Small intestine (tissue), 7 donors: Measurements from ENCODE around the gene MAPK13. TPM values are rescaled to one million over a fixed set of nuclear protein-coding genes. Genes with fewer than 3 reads are reported as not detected.
A peak's percentile ranks its signal among the peaks of the same experiment; 100 is the strongest.

Experiments
- DNase-seq, 2 donors: peaks; one replicate each; pipeline versions ENCODE4 v3.0.0 to v3.0.0-alpha.2; 2013
- FAIRE-seq: peaks from 2 replicates; lab custom pipeline; 2012; peaks lifted over from hg19 to GRCh38; lab: Jason Lieb, UNC
- H3K27ac ChIP-seq, 3 donors: one replicate each; pipeline ENCODE4 v1.5.1; 2013; ENCODE audit warnings: low read length in 2 of 3, mild to moderate bottlenecking in 2 of 3, control low read depth in 1 of 3, inconsistent platforms in 1 of 3, low read depth in 1 of 3, moderate library complexity in 1 of 3
- H3K27me3 ChIP-seq, 3 donors: one replicate each; pipeline ENCODE4 v1.6.1; 2013; ENCODE audit warnings: low read length in 3 of 3, inconsistent platforms in 1 of 3; ENCODE audit not compliant: control insufficient read depth in 3 of 3, insufficient read depth in 3 of 3
- H3K36me3 ChIP-seq, 3 donors: one replicate each; pipeline ENCODE4 v1.6.1; 2013; ENCODE audit warnings: low read length in 3 of 3, inconsistent platforms in 1 of 3, low read depth in 1 of 3, mild to moderate bottlenecking in 1 of 3, moderate library complexity in 1 of 3; ENCODE audit not compliant: control insufficient read depth in 3 of 3, insufficient read depth in 2 of 3
- H3K4me1 ChIP-seq, 3 donors: one replicate each; pipeline ENCODE4 v1.6.1; 2013; ENCODE audit warnings: low read length in 2 of 3, inconsistent platforms in 1 of 3, low read depth in 1 of 3, mild to moderate bottlenecking in 1 of 3, moderate library complexity in 1 of 3; ENCODE audit not compliant: control insufficient read depth in 3 of 3, insufficient read depth in 2 of 3
- H3K4me3 ChIP-seq, 3 donors: one replicate each; pipeline ENCODE4 v1.5.1; 2013; ENCODE audit warnings: low read length in 3 of 3, control low read depth in 1 of 3, inconsistent platforms in 1 of 3, low read depth in 1 of 3, mild to moderate bottlenecking in 1 of 3, moderate library complexity in 1 of 3
- H3K9me3 ChIP-seq, 2 donors: one replicate each; pipeline ENCODE4 v1.6.1; 2013; ENCODE audit warnings: low read depth in 1 of 2, low read length in 1 of 2; ENCODE audit not compliant: control insufficient read depth in 2 of 2, insufficient read depth in 1 of 2
- WGBS, 3 donors: extraction: QIAGEN DNeasy Blood & Tissue Kit; methylation state at CpG; one replicate each; pipeline ENCODE4 v1.1.7; 2013; 5-methylcytosine and 5-hydroxymethylcytosine counted together
- polyA plus RNA-seq, 4 donors: library from polyadenylated mRNA; stranded (reverse) in 3 of 4; unstranded in 1 of 4; fragments of 200-250 nt in 3 of 4; fragments of 120-200 nt in 1 of 4; gene quantifications; one replicate each; pipeline versions ENCODE4 v1.2.1 to v1.2.3, GENCODE V29; 2013
- donor health status: healthy with polysubstance abuse.
- donor health status: control.
- donor health status: control.
- donor health status: Bipolar disorder and iron deficiency.
- donor health status: healthy.

The MAPK13 gene
- polyA plus RNA-seq, 4 donors, result 86.7 to 161 (median 102) TPM

- peak overlapping the region; percentile 47 to 84 (median 70) for H3K4me3 ChIP-seq
- DNase-seq (peak; percentile 95 to 97), FAIRE-seq (no peak)
- WGBS, 3 donors, result 0 to 13% (median 3%) methylated on average over 8 of the region's 8 CpGs
- no peaks in the 10 kb centered on the region for H3K27me3 ChIP-seq
- H3K9me3 ChIP-seq, result no peaks in the 10 kb centered on the region
- peaks cover 0 to 39% (median 4%) of the 10 kb centered on the region in 3 donors for H3K4me1 ChIP-seq
- peak overlapping the region; percentile 96 to 99 (median 98) for H3K27ac ChIP-seq
- peaks cover 3 to 48% (median 5%) of the 10 kb centered on the region in 3 donors for H3K36me3 ChIP-seq
Measured at GRCh38 chr6:36131511-36132245, 1.4 kb downstream of the MAPK13 start.

- H3K9me3 ChIP-seq, result no peaks in the 10 kb centered on the region
- H3K4me3 ChIP-seq, result peak overlapping the region in 2 of 3 donors; percentile 70 to 84
- DNase-seq, result no peak
- H3K36me3 ChIP-seq, result peaks cover 3 to 55% (median 9%) of the 10 kb centered on the region in 3 donors
- H3K27me3 ChIP-seq, result no peaks in the 10 kb centered on the region
- H3K27ac ChIP-seq, result peak overlapping the region; percentile 96 to 99 (median 98)
- no peak for FAIRE-seq
- 62 to 80% (median 76%) methylated on average over 5 of the region's 5 CpGs for WGBS, 3 donors
- H3K4me1 ChIP-seq, result peaks cover 0 to 37% (median 4%) of the 10 kb centered on the region in 3 donors
Measured at GRCh38 chr6:36132246-36132895, 2.1 kb downstream of the MAPK13 start.

- Histone ChIP-seq H3K27ac (peak overlapping the region in 1 of 3 donors; percentile 98), H3K36me3 (peaks cover 3 to 61% (median 9%) of the 10 kb centered on the region in 3 donors), H3K4me3 (peak overlapping the region in 1 of 3 donors; percentile 70), H3K27me3 (no peaks in the 10 kb centered on the region), H3K9me3 (no peaks in the 10 kb centered on the region), H3K4me1 (peaks cover 0 to 37% (median 4%) of the 10 kb centered on the region in 3 donors)
- no peak for FAIRE-seq
- DNase-seq, result no peak
- WGBS, 3 donors, result 73 to 85% (median 81%) methylated on average over 4 of the region's 4 CpGs
Measured at GRCh38 chr6:36133148-36133547, 2.8 kb downstream of the MAPK13 start.

GRCh38 chr6:36133912-36134311 lies 3.6 kb downstream of the MAPK13 start:
- Histone ChIP-seq H3K4me3 (no peak overlapping the region), H3K36me3 (peaks cover 3 to 68% (median 9%) of the 10 kb centered on the region in 3 donors), H3K4me1 (peaks cover 0 to 42% (median 4%) of the 10 kb centered on the region in 3 donors), H3K9me3 (no peaks in the 10 kb centered on the region), H3K27ac (peak overlapping the region in 1 of 3 donors; percentile 23), H3K27me3 (no peaks in the 10 kb centered on the region)
- DNase-seq (no peak), FAIRE-seq (no peak)
- WGBS, 3 donors, result 67 to 81% (median 69%) methylated on average over 4 of the region's 4 CpGs

- Histone ChIP-seq H3K27me3 (no peaks in the 10 kb centered on the region), H3K27ac (no peak overlapping the region), H3K4me1 (peaks cover 0 to 37% (median 4%) of the 10 kb centered on the region in 3 donors), H3K36me3 (peaks cover 3 to 81% (median 17%) of the 10 kb centered on the region in 3 donors), H3K4me3 (no peak overlapping the region), H3K9me3 (no peaks in the 10 kb centered on the region)
- FAIRE-seq (no peak), DNase-seq (no peak)
- 88 to 92% (median 90%) methylated on average over 13 of the region's 13 CpGs for WGBS, 3 donors
Measured at GRCh38 chr6:36135053-36135731, 4.9 kb downstream of the MAPK13 start.

GRCh38 chr6:36136034-36136433 lies 5.7 kb downstream of the MAPK13 start:
- H3K4me3 ChIP-seq, result no peak overlapping the region
- peaks cover 0 to 37% (median 4%) of the 10 kb centered on the region in 3 donors for H3K4me1 ChIP-seq
- no peaks in the 10 kb centered on the region for H3K27me3 ChIP-seq
- no peak for FAIRE-seq
- H3K27ac ChIP-seq, result no peak overlapping the region
- DNase-seq, result no peak
- no peaks in the 10 kb centered on the region for H3K9me3 ChIP-seq
- H3K36me3 ChIP-seq, result peaks cover 3 to 89% (median 17%) of the 10 kb centered on the region in 3 donors
- 82 to 89% (median 86%) methylated on average over 2 of the region's 2 CpGs for WGBS, 3 donors

- peaks cover 3 to 90% (median 17%) of the 10 kb centered on the region in 3 donors for H3K36me3 ChIP-seq
- WGBS, 3 donors, result 93 to 97% (median 96%) methylated on average over 12 of the region's 12 CpGs
Measured at GRCh38 chr6:36136551-36136950, 6.2 kb downstream of the MAPK13 start.

GRCh38 chr6:36138667-36139066 lies 8.4 kb downstream of the MAPK13 start:
- WGBS, 3 donors, result 89 to 95% (median 95%) methylated on average over 15 of the region's 15 CpGs
- no peak for FAIRE-seq

More at GRCh38 chr6:36136551-36136950, 6.2 kb downstream of the MAPK13 start:
- Histone ChIP-seq H3K27ac (no peak overlapping the region), H3K4me1 (peaks cover 0 to 36% (median 4%) of the 10 kb centered on the region in 3 donors), H3K9me3 (no peaks in the 10 kb centered on the region), H3K27me3 (no peaks in the 10 kb centered on the region), H3K4me3 (no peak overlapping the region)
- no peak for DNase-seq
- FAIRE-seq, result no peak

More at GRCh38 chr6:36138667-36139066, 8.4 kb downstream of the MAPK13 start:
- Histone ChIP-seq H3K36me3 (peaks cover 3 to 88% (median 17%) of the 10 kb centered on the region in 3 donors), H3K9me3 (no peaks in the 10 kb centered on the region), H3K27me3 (no peaks in the 10 kb centered on the region), H3K4me1 (peaks cover 0 to 15% (median 0%) of the 10 kb centered on the region in 3 donors), H3K27ac (no peak overlapping the region), H3K4me3 (no peak overlapping the region)
- DNase-seq, result no peak
